Measurements from ENCODE around the gene PEX19.

GRCh38 chr1:160328184-160328583, 43.3 kb upstream of the PEX19 start:
- TF ChIP-seq CTCF (conservative IDR thresholded peaks at IDR 0.05 in 1 of 2, IDR thresholded peaks at IDR 0.05 in 1 of 2; ENCODE audit: low read depth in 1 of 2, low read length in 2 of 2) (no peak), EZH2 (IDR thresholded peaks at IDR 0.05; ENCODE audit: low read length, missing control alignments) (no peak)
